ENCODE results near the gene NAIF1. TPM values are rescaled to one million over a fixed set of nuclear protein-coding genes. Genes with fewer than 3 reads are reported as not detected.
"Not testable (repeated sequence)": the region's sequence is repeated elsewhere in the genome, so short reads cannot be mapped to it uniquely, and the experiment has no call there.

NAIF1 gene, protein sequence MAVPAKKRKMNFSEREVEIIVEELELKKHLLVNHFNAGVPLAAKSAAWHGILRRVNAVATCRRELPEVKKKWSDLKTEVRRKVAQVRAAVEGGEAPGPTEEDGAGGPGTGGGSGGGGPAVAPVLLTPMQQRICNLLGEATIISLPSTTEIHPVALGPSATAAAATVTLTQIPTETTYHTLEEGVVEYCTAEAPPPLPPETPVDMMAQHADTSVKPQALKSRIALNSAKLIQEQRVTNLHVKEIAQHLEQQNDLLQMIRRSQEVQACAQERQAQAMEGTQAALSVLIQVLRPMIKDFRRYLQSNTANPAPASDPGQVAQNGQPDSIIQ
- 10 to 100 TPM; 13.8 to 16.7 TPM for total RNA-seq

DNA sequence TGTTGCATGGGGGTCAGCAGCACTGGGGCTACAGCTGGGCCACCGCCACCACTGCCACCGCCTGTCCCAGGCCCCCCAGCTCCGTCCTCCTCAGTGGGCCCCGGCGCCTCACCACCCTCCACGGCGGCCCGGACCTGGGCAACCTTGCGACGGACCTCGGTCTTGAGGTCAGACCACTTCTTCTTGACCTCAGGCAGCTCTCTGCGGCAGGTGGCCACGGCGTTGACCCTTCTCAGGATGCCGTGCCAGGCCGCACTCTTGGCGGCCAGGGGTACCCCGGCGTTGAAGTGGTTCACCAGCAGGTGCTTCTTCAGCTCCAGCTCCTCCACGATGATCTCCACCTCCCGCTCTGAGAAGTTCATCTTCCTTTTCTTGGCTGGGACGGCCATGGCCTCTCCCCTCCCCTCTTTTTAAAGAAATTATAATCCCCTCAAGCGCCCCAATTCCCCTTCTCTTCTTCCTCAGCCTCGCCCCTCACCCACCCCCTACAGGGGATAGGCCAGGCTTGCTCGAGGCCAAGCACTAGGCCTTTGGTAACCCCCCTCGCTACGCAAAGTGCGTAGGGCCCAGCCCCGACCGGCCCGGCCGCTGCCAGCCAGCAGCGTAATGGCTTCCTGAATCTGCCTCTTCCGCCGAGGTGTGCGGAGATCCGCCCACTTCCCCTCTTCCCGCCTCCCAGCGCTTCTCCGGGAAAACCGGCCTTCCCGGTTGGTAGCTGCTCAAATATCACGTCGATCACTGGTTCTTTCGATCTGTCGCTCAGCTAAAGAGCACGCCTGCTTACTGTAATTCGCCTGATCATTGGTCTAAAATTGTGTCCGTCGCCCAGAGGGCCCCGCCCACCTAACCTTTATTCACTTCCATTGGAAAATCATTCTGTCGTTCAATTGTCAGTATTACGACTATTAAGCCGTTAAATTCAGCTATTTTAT, at the start of gene NAIF1:
NAIF1 (minus strand) TSS at position 608 of the 932 bp plus-strand sequence; CDS start at position 389, 219 bp downstream.
- H3K27me3 Mint-ChIP-seq: no peaks in the 10 kb centered on the region
- no peak within 1 kb of the TSS for H3K27ac Mint-ChIP-seq
- CTCF ChIA-PET: interaction anchor here (0.6 to 3.4 kb wide), 11 partner anchors 10 to 150 kb away, joined by 3 to 18 read pairs (median 4); partner anchors contain the start of gene ST6GALNAC4
- ATAC-seq (peak; percentile 76), DNase-seq (peak; percentile 98)
- peaks cover 41% of the 10 kb centered on the region for H3K4me1 Mint-ChIP-seq
- H3K4me3 Mint-ChIP-seq: no peak within 1 kb of the TSS
- H3K9me3 Mint-ChIP-seq (ENCODE audit: low read depth): no peaks in the 10 kb centered on the region
- H3K36me3 Mint-ChIP-seq: peaks cover 13% of the 10 kb centered on the region

DNA sequence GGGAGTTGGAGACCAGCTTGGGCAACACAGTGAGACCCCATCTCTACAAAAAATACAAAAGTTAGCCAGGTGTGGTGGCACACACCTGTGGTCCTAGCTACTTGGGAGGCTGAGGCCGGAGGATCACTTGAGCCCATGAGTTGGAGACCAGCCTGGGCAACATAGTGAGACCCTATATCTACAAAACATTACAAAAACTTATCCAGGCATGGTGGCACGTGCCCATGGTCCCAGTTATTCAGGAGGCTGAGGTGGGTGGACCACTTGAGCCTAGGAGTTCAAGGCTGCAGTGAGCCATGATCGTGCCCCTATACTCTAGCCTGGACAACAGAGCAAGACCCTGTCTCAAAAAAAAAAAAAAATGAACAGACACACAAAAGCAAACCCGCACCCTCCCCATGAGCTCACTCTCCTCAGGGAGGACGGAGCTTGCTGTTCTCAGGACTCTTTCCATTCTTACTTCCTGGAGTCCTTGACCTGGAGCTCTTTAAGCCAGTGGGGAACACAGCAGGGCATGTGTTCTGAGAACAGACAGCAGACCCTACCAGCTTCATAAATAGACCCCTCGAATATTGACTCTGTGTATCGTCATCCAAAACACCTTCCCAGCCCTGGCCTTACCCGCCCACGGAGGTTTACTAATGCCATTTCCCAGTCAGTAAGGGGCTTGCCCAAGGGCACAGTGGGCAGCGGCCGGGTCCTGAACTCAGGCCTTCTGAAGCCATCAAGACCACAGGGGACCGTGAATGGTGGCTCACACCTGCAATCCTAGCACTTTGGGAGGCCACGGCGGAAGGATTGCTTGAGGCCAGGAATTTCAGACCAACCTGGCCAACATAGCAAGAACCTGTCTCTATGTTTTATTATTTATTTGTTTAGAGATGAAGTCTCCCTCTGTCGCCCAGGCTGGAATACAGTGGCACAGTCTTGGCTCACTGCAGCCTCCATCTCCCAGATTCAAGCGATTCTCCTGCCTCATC, 49.3 kb upstream of the NAIF1 start:
- Mint-ChIP-seq H3K27ac (no peak overlapping the region), H3K27me3 (no peaks in the 10 kb centered on the region), H3K4me1 (peaks cover 5% of the 10 kb centered on the region), H3K9me3 (ENCODE audit: low read depth) (no peaks in the 10 kb centered on the region), H3K4me3 (no peak overlapping the region), H3K36me3 (peaks cover 4% of the 10 kb centered on the region)
- DNase-seq (no peak), ATAC-seq (no peak)
- CTCF ChIA-PET: interaction anchor here (0.7 to 3.6 kb wide), 18 partner anchors 8 to 245 kb away, joined by 3 to 24 read pairs (median 4); no protein-coding TSS in a partner anchor

DNA sequence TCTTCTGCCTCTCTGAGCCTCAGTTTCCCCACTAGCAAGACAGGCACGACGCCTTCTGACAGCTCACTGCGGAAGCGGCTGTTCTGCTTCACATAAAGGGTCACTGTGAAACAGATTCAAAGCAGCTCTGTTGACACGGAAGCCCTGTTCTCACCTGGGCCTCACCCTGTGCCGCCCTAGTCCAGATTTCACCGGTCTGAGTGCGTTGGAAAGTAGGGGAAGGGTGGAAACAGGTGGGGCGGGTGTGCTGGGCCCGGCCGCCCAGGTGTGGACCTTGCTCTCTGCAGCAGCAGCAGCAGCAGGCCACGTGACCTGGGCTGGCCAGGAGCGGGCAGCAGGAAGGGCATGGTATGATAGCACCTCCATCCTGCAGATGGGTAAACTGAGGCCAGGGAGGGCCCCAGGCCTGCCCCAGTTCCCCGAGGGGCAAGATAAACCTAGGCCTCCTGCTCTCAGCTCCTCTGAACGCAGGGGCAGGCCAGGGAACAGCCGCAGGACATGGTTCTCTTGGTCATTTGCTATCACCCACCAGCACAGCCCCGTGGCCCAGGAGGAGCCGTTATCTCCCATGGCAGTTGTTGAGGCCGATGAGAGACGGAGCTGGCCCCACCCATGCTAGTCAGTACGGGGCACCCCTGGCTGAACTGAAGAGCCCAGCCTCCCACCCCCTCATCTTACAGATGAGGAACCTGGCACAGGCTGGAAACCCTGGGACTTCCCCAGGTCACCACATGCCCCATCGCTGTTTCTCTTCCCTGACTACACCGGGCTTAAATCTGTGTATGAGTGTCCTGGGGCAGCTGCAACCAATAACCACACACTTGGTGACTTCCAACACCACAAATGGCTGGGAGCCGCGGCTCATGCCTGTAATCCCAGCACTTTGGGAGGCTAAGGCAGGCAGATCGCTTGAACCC, 48.3 kb upstream of the NAIF1 start:
- CTCF ChIA-PET: interaction anchor here (0.8 to 3.6 kb wide), 14 partner anchors 10 to 246 kb away, joined by 3 to 24 read pairs (median 4); no protein-coding TSS in a partner anchor
- ATAC-seq: no peak
- Mint-ChIP-seq H3K4me1 (peaks cover 5% of the 10 kb centered on the region), H3K9me3 (ENCODE audit: low read depth) (no peaks in the 10 kb centered on the region), H3K4me3 (no peak overlapping the region), H3K36me3 (peaks cover 7% of the 10 kb centered on the region), H3K27ac (no peak overlapping the region), H3K27me3 (no peaks in the 10 kb centered on the region)
- DNase-seq: no peak

DNA sequence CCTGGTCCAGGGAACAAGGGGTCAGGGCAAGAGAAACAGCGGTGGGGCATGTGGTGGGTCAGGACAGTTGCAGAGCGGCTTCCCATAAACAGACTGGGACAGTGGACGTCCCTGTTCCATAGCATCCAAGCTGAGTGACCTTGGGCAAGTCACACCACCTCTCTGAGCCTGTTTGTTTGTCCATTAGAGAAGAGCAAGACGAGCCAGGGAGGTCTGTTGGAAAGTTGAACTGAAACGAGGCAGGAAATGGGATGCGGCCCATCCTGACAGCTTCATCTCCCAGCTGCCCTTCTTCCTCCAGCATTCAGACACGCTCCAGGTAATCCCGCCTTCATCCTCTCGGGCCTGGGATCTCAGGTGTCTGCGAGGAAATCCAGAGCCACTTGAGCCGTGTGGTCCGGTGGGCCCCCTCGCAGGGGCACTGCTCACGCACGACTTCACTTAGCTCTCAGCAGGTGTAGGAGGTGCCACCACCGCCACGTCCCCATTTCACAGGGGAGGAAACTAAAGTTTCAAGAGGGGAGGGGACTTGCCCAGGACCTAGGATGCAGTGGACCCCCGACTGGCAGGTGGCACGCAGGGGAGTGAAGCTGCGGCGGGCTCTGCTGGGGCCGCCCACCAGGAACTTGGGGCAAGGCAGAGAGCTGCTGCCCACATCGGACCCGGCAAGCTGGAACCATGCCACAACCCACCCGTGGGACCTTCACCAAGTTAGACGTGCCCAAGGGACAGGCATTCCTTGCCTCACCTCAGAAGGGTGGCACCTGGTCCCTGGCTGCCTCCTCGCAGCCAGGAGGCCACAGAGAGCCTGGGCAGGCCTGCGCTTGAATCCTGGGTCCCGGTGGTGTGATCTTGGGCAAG, 47.4 kb upstream of the NAIF1 start:
- no peak for DNase-seq
- Mint-ChIP-seq H3K36me3 (peaks cover 8% of the 10 kb centered on the region), H3K4me1 (peaks cover 5% of the 10 kb centered on the region), H3K27me3 (no peaks in the 10 kb centered on the region), H3K4me3 (no peak overlapping the region), H3K9me3 (ENCODE audit: low read depth) (no peaks in the 10 kb centered on the region), H3K27ac (no peak overlapping the region)
- ATAC-seq: no peak
- CTCF ChIA-PET: interaction anchor here (1.0 to 2.1 kb wide), 7 partner anchors 10 to 247 kb away, joined by 3 to 7 read pairs (median 4); no protein-coding TSS in a partner anchor

DNA sequence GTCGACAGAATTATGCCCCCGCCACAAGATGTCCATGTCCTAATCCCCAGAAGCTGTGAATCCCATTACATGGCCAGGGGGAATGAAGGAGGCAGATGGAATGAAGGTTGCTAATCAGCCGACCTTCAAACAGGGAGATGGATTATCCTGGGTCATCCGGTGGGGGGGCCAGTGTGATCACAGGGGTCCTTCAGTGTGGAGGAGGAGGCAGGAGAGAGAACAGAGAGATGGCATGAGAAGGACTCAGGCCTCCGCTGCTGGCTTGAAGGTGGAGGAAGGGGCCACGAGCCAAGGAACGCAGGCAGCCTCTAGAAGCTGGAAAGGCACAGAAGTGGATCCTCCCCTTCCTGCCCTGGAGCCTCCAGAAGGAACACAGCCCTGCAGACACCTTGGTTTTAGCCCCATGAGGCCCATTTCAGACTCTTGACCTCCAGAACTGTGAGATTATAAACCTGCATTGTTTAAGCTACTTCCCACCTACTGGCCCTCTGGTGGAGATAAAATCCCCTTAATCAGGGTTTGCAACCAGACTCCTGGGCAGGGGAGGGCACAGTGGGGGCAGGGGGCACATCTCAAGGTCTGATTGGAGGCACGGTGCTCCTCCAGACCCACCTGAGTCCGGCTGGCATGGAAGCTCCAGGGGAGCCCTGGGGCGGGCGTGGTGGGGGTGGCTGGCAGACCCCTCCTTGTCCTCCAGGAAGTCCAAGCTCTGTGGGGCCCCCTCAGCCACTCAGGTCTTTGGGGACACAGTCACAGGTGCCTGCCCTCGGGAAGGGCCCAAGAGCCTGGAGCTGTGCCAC, 46.6 kb upstream of the NAIF1 start:
- DNase-seq (no peak), ATAC-seq (no peak)
- no peaks in the 10 kb centered on the region for H3K9me3 Mint-ChIP-seq (ENCODE audit: low read depth)
- H3K27ac Mint-ChIP-seq: no peak overlapping the region
- peaks cover 10% of the 10 kb centered on the region for H3K36me3 Mint-ChIP-seq
- CTCF ChIA-PET: interaction anchor here (0.9 to 2.1 kb wide), 6 partner anchors 9 to 170 kb away, joined by 3 to 7 read pairs (median 3); no protein-coding TSS in a partner anchor
- no peaks in the 10 kb centered on the region for H3K27me3 Mint-ChIP-seq
- no peak overlapping the region for H3K4me3 Mint-ChIP-seq
- peaks cover 5% of the 10 kb centered on the region for H3K4me1 Mint-ChIP-seq

DNA sequence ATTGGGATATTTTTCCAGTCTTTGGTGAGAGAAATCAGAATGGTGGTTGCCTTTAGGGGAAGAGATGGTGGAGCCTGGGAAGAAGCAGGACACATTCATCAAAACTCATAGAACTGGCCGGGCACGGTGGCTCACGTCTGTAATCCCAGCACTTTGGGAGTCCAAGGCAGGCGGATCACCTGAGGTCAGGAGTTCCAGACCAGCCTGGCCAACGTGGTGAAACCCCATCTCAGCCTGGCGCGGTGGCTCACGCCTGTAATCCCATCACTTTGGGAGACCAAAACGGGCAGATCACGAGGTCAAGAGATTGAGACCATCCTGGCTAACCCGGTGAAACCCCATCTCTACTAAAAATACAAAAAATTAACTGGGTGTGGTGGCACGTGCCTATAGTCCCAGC, 44.6 kb upstream of the NAIF1 start:
- H3K4me1 Mint-ChIP-seq; H3K27me3 Mint-ChIP-seq; H3K27ac Mint-ChIP-seq; ATAC-seq; H3K4me3 Mint-ChIP-seq; DNase-seq; CTCF ChIA-PET; H3K9me3 Mint-ChIP-seq (ENCODE audit: low read depth): not testable (repeated sequence)
- peaks cover 15% of the 10 kb centered on the region for H3K36me3 Mint-ChIP-seq

DNA sequence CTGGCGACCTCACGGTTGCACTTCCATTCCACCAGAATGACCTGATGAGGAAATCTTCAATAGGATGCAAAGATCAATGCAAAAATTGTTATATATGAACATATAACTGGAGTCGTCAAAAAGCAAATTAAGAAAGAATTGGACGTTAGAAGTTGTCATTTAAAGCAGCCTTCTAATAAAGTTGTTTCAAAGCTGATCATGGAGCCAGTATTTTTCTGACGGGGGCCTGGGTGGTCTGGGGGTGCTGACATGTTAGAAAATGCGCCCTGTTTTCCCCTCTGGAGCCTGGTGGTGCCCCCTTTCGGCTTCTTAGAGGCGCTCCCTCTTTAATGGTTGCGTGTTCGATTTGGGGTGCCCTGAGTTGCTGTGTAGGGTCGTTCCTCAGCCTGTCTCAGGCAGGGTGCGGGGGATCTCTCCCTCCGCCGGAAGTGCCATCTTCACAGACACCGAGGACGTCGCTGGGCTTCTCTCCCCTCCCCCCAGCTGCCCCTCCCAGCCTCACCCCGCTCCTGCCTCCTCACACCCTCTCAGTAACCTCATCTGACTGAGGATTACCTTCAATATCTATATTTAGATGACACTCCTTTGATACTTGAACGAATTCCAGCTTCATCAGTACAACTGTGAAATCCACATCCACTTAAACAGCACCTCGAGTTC, 42.1 kb upstream of the NAIF1 start:
- no peaks in the 10 kb centered on the region for H3K4me1 Mint-ChIP-seq
- H3K27ac Mint-ChIP-seq: no peak overlapping the region
- H3K36me3 Mint-ChIP-seq: peaks cover 22% of the 10 kb centered on the region
- CTCF ChIA-PET: interaction anchor here (1.1 to 1.8 kb wide), 3 partner anchors 8 to 10 kb away, joined by 3 to 19 read pairs (median 4); no protein-coding TSS in a partner anchor
- no peaks in the 10 kb centered on the region for H3K27me3 Mint-ChIP-seq
- DNase-seq (no peak), ATAC-seq (no peak)
- H3K4me3 Mint-ChIP-seq: no peak overlapping the region
- H3K9me3 Mint-ChIP-seq (ENCODE audit: low read depth): no peaks in the 10 kb centered on the region

DNA sequence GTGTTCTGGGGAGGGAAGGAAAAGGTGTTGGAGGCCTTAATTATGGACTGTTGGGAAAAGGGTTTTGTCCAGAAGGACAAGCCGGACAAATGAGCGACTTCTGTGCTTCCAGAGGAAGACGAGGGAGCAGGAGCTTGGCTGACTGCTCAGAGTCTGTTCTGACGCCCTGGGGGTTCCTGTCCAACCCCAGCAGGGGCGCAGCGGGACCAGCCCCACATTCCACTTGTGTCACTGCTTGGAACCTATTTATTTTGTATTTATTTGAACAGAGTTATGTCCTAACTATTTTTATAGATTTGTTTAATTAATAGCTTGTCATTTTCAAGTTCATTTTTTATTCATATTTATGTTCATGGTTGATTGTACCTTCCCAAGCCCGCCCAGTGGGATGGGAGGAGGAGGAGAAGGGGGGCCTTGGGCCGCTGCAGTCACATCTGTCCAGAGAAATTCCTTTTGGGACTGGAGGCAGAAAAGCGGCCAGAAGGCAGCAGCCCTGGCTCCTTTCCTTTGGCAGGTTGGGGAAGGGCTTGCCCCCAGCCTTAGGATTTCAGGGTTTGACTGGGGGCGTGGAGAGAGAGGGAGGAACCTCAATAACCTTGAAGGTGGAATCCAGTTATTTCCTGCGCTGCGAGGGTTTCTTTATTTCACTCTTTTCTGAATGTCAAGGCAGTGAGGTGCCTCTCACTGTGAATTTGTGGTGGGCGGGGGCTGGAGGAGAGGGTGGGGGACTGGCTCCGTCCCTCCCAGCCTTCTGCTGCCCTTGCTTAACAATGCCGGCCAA, 41.3 kb upstream of the NAIF1 start:
- Mint-ChIP-seq H3K9me3 (ENCODE audit: low read depth) (no peaks in the 10 kb centered on the region), H3K4me3 (no peak overlapping the region), H3K27me3 (no peaks in the 10 kb centered on the region), H3K36me3 (peaks cover 27% of the 10 kb centered on the region), H3K4me1 (peaks cover 1% of the 10 kb centered on the region), H3K27ac (no peak overlapping the region)
- CTCF ChIA-PET: interaction anchor here (1.1 to 1.8 kb wide), 2 partner anchors 9 to 73 kb away, joined by 4 to 19 read pairs; no protein-coding TSS in a partner anchor
- DNase-seq (no peak), ATAC-seq (no peak)

DNA sequence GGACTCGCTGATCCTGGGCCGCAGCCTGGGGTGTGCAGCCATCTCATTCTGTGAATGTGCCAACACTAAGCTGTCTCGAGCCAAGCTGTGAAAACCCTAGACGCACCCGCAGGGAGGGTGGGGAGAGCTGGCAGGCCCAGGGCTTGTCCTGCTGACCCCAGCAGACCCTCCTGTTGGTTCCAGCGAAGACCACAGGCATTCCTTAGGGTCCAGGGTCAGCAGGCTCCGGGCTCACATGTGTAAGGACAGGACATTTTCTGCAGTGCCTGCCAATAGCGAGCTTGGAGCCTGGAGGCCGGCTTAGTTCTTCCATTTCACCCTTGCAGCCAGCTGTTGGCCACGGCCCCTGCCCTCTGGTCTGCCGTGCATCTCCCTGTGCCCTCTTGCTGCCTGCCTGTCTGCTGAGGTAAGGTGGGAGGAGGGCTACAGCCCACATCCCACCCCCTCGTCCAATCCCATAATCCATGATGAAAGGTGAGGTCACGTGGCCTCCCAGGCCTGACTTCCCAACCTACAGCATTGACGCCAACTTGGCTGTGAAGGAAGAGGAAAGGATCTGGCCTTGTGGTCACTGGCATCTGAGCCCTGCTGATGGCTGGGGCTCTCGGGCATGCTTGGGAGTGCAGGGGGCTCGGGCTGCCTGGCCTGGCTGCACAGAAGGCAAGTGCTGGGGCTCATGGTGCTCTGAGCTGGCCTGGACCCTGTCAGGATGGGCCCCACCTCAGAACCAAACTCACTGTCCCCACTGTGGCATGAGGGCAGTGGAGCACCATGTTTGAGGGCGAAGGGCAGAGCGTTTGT, 40.5 kb upstream of the NAIF1 start:
- no peaks in the 10 kb centered on the region for H3K9me3 Mint-ChIP-seq (ENCODE audit: low read depth)
- no peak overlapping the region for H3K27ac Mint-ChIP-seq
- peaks cover 28% of the 10 kb centered on the region for H3K36me3 Mint-ChIP-seq
- peaks cover 7% of the 10 kb centered on the region for H3K4me1 Mint-ChIP-seq
- CTCF ChIA-PET: interaction anchor here (1.1 to 1.8 kb wide), 3 partner anchors 10 to 72 kb away, joined by 3 to 19 read pairs (median 4); no protein-coding TSS in a partner anchor
- H3K4me3 Mint-ChIP-seq: no peak overlapping the region
- ATAC-seq: no peak
- no peaks in the 10 kb centered on the region for H3K27me3 Mint-ChIP-seq
- DNase-seq: no peak

All from activated CD8-positive, alpha-beta memory T cell treated with anti-CD3 and anti-CD28 coated beads, Interleukin-2, amount 10 ng/mL, durations not matched to agents 7 days and 5 days (primary cell).